Body of pancreas (tissue), 4 donors: ENCODE measurements around the gene TTC17.

ENCODE experiments used
- CTCF ChIP-seq, 7 experiments: fragments of 450-650 bp in 4 of 7; fragments of 200-600 bp in 3 of 7; sonication (generic) in 3 of 7; IDR thresholded peaks; one replicate each; pipeline ENCODE4 v1.5.1; 2016 to 2019; ENCODE audit warnings: antibody characterized with exemption in 7 of 7
- POLR2A ChIP-seq, 3 donors: fragments of 450-650 bp; IDR thresholded peaks; one replicate each; pipeline ENCODE4 v1.6.1; 2016; ENCODE audit warnings: antibody characterized with exemption in 3 of 3, mild to moderate bottlenecking in 2 of 3

- TF ChIP-seq POLR2A (IDR thresholded peaks at IDR 0.05) (no peak), CTCF (IDR thresholded peaks at IDR 0.05) (no peak)
These were observed 81.8 kb downstream of the TTC17 start for GRCh38 chr11:43440486-43440885.
